Fibroblast of skin of scalp (primary cell): ENCODE results near the gene USF1.
"Not testable (repeated sequence)": the region's sequence is repeated elsewhere in the genome, so short reads cannot be mapped to it uniquely, and the experiment has no call there.

ENCODE experiments used
- DNase-seq: peaks from one replicate; pipeline ENCODE4 v3.0.0-alpha.2; 2013

USF1 gene

DNA sequence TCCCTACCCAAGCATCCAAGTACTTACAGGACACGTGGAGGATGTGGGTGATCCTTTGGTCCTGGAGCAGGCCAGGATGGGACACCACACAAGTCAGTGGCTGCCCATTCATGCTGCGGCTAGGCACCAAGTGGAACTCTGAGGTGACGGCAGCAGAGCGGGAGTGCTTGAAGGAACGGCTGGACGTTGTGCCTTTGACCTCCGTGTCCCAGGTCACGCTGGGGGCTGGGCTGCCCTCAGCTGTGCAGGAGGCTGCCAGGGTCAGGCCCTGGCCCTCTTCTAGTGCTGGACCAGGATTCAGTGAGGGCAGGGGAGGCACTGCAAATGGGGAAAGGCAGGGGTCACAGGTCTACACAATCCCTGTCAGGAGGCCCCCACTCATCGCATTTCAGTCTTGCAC, 31.6 kb upstream of the USF1 start:
- DNase-seq, result no peak

DNA sequence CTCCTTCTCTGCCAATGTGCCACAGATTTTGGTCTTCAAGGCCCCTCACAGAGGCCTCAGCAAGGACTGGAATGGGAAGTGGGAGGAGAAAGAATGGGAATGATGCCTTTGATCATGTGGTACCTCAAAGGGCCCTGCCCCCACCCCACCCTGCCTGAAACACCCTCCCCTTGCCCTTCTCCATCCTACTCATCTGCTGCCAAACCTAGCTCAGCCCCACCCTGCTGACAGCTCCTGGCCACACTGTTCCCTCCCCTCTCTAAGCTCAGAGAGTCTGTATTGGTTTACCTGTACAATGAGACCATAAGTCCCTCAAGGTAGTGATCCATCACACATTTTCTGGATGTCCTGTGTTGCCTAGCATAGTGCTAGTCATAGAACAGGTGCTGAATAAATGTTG, 30.6 kb upstream of the USF1 start:
- no peak for DNase-seq

DNA sequence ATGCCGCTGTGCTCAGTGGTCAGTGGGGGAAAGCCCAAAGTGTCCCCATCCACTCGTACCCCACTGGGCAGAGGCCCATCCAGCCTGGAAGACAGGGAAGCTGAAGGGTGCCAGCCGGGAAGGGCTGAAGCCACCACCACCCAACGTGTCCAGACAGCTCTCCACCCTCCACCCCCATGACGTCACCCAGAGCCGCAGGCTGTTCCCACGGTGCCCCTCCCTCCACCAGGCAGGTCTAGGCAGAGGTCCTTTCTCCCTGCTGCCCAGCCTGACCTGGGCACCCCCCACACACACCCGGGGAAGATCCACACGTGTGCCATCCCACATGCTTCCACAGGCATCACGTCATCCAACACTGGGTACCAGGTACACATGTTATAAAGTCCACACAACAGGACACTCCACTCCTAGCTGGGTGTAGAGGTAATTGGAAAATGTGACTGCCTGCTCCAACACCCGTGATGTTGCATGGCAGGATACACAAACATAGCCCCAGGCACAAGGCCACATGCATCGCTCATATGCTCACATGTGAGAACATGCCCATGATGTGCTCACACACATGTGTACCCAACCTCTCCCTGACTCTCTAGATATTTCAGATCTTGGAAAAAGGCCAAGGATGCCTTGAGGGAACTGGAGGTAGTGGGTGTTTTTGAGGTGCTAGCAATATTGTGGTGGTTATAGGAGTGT, 29.0 kb upstream of the USF1 start:
- no peak for DNase-seq

DNA sequence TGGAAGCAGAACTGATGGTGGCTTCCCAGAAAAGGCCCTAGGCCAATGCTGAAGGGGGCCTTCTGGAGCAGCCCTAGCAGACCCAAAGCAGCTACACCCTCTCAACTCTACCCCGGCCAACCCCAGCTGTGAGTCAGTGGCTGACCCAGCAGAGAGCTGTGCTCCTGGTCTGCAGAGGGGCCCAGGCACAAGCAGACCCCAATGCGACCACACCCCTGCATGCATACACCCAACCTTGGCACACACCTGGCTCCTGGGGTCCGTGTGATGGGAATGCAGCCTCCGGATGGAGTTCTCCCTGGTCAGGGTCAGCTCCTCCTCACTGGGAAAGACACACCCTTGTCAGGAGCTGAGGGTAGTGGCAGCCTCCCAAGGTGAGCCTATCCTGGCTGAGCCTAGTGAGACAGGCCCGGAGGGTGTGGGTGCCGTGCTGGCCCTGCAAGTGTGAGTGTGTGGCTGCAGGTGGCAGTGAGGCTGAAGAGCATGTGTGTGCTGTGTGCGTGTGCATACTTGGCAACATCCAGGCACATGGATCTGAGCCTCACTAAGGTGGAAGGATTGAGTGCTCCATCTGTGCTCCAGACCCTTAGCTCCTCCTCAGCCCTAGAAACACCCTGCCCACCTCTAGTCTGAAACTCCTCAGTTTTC, 27.8 kb upstream of the USF1 start:
- DNase-seq, result no peak

DNA sequence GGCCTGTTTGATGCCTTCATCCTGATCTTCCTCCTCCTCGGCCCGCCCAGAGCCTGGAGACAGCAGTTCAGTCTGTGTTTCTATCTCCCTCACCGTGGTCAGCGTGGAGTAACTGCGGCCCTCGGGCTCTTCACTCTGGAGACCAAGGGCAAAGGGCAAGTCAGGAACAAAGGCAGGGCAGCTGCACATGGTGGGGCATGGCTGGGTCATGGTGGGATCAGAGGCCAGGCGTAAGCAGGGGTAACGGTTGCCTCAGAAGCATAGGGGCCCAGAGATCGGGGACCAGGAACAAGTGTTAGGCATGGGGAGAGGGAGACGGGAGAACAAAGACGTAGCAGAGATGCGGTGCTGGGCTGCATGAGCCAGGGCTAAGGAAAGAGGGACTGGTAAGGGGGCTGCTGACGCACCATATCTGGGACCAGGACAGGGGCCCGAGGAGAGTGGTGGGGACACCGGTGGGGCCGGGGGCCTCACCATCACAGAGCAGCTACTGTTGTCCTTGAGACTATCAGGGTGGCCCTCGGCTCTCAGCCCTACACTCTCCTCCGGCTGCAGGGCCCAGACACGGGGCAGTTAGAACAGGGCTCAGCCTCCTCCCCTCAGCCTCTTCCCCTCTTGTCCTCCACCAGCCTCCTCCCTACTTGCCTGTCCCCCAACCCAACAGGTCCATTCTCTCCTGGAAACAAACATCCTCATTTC, 27.1 kb upstream of the USF1 start:
- DNase-seq, result no peak

DNA sequence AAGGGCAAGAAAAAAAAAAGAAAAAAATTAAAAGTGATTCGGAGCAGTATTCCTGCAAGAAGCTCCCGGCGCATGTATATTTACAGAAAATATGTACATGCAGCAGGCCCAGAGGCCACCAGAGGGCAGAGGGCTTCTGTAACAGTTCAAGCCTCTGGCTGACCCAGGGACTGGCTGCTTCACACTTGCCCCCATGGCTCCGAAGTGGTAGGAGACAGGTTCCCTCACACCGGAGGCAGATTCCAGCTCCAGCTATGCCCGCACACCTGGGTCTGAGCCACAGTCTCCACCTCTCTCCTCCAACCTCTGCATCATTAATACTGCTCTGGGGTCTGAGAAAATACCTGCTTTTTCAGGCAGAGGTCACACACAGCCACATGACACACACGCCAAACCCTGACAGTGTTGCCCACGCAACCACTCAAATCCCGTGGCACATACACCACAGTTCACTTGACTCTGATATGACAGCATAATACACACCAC, 26.2 kb upstream of the USF1 start:
- peak; percentile 60 for DNase-seq

DNA sequence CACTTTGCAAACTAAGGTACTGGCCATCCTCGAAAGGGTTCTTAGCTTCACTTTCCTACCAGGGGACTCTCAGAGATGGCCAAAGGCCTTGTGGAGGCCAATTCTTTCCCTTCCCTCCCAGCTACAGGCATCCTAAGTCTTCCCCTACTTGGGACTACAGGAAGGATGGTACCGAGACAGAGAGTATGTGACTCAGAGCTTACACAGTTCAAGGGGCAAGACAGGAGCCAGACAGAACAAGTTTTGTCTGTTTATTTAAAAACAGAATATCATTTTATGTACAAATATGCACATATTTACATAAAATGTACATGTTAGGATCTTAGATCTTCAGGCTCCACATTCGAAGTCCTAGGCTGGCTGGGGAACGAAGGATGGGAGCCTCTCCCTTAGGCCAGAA, 25.0 kb upstream of the USF1 start:
- DNase-seq, result no peak

DNA sequence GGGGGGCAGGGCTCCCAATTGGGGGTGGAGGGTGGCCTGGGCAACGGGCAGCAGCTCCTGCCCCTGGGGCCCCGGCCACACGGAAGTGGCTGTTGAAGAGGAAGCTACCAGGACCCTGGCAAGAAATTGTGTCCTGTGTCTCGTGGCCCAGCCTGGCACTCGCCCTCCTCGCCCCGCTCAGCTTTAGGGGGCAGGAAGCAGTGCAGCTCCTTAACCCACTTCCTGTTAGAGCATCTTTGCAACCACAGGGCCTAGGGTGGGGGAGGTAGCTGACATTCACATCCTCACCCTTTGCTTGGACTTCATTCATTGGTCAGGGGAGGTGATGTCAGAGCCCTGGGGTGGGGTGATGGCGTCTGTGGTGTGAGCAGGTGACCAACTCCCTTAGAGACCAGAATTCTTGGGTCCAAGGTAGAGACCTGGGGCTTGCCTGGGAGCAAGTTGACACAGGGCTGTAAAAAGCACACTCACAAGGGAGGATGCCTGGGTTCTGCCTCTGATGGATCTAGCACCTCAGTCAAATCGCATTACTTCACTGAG, 24.0 kb upstream of the USF1 start, which contains the start of gene ARHGAP30:
ARHGAP30 (minus strand) TSS at position 161 of the 540 bp plus-strand sequence. CDS start 267 bp downstream, outside the sequence.
- no peak for DNase-seq

DNA sequence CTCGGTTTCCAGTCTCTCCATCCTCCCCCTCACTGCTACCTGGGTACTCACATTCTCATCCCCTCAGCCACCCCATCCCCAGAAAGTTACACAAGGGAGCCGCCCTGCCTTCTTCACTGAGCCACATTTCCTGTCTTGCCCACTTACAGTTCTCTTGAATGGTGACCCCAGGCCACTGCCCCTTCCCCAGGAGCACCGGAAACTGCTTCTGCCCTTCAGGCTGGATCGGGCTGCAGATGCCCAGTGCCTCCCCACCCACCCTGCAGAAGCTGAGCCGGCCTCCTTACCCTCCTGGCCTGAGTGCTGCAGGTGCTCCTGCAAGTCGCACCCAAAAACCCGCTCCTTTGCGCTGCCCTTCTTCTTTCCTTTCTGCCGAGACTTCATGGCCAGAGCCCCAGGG, 23.5 kb upstream of the USF1 start:
- no peak for DNase-seq

DNA sequence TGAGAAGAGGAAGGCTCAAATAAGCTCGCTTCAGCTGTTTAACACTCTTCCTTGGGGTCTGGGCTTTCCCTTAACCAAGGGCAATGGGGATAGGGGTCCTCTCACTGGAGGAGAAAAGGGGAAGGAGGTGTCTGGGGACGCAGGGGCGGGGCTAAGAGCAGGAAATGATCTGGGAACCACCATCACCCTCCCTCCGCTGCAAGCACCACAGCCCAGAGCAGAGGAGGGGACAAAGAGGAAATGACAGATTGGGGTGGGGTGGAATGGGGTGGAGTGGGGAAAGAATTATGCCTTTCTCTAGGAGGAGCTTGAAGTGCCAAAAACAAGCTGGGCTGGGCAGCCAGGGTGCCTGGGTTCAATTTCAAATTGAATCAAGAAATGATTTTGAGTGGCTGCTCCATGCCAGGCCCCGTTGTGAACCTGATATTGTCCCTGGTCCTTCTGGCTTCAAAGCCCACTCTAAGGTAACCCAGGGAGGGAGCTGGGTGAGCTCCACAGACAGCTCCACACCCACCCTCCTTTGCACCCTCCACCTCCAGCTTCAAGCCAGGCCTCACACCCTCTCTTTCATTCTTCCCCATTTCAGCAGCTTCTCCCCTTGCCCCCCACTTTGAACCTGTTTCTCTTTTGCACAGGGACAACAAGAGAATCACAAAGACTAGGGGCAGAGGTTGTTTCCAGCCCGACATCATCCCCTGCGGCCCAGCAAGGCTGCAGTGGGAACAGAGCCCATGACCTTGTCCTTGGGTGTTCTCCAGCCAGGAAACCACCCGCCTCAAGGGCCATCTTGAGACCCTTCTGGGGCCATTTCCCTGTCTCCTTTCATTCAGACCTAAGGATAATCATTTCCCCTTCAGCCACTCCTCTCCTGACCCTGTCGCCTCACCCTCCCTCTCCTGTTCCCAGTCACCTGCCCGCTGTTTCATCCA, 22.8 kb upstream of the USF1 start:
- DNase-seq, result peak; percentile 20

DNA sequence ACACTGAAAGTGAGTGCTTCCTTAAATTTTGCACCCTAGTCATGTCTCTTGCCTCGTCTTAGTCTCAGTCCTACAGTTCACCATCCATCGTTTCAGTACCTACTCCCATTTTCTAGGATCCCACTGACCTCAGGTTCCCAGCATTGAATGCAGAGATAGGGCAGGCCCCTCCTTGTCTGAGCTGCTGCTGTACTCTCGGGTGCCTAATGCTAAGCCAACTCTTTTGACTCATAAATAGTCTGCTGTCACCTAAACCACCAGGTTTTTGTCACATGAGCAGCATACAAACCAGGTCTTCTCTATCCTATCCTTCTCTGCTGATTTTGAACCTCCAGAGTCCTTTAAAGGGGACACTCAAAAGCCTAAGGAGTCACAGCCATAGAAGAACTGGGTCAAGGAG, 20.9 kb upstream of the USF1 start:
- no peak for DNase-seq

DNA sequence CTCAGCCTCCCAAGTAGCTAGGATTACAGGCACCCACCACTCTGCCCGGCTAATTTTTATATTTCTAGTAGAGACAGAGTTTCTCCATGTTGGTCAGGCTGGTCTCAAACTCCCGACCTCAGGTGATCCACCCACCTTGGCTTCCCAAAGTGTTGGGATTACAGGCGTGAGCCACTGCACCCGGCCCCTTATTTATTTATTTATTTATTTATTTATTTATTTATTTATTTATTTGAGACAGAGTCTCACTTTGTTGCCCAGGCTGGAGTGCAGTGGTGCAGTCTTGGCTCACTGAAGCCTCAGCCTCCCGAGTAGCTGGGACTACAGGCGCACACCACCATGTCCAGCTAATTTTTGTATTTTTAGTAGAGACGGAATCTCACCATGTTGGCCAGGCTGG, 19.9 kb upstream of the USF1 start:
- DNase-seq, result not testable (repeated sequence)

DNA sequence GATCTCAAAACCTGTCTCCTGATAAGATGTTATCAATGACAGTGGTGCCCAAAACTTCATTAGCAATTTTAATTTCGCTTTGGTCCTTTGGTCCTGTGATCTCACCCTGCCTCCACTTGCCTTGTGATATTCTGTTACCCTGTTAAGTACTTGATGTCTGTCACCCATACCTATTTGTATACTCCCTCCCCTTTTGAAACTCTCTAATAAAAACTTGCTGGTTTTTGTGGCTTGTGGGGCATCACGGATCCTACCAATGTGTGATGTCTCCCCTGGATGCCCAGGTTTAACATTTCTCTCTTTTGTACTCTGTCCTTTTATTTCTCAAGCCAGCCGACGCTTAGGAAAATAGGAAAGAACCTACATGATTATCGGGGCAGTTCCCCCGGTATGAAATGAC, 18.2 kb upstream of the USF1 start:
- not testable (repeated sequence) for DNase-seq

DNA sequence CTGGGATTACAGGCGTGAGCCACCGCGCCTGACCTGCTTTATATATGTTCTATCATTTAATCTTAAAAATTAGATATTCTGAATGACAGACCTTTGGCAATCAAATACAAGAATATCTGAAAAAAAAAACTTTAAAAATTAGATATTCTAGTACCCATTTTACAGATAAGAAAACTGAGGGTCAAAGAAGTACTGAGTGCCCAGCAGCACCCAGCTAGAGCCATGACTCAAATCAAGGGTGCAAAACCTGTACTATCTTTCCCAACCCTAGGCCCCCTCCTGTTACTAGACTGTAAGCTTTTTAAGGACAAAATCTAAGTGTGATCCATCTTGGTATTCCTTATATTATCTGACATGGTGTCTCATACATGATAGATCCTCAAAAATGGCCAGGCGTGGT, 15.6 kb upstream of the USF1 start:
- DNase-seq, result no peak

DNA sequence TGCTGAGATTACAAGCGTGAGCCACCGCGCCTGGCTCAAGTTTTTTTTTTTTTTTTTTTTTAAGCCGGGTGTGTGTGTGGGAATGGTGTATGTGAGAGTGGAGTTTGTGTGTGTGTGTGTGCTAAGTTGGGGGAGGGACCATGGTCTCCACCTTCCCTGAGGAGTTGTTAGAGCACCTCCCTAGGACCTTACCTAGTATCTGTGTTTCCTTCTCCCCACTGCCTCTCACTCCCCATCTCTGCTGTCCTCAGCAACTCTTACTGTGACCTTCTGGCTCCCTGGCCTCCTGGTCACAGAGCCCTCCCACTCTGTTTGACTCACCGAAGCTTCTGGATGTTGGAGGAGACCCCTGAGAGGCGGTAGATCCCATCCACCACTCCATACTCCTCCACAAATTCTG, 13.5 kb upstream of the USF1 start:
- no peak for DNase-seq

DNA sequence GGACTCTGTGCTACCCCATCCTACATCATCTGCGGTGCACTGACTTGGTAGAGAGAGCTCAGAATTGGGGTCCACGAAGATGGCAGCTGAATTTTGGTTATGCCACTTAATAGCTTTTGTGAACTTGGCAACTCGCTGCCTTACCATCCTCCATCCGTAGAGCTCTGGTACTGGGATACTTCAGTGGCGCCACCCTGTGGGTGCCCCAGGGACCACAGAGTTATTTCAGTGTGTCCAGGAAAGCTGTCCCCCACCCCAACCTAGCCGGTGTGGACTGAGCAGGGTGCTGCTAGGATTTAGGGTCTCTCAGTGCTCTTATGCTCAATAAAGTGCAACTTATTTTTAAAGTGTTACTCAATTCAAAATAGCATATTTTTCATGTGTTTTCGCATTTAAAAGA, 9.0 kb upstream of the USF1 start:
- no peak for DNase-seq

DNA sequence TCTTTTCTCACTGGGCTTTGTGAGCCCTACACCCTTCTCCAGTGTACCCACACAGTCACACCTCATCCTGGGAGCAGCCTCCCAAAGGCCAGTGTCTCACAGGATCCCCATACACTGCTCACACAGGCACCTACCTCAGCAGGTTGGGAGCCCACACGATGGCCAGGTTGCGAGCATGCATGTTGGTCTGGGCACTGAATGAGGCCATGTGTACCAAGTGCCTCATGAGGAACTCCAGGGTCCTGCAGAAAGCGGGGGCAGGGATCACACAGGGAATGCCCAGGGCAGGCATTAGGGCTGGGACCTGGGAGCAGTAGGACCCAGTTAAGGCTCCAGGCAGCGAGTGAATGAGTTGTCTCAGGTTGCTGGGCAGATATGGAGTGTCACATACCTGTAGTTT, 8.5 kb upstream of the USF1 start:
- no peak for DNase-seq

DNA sequence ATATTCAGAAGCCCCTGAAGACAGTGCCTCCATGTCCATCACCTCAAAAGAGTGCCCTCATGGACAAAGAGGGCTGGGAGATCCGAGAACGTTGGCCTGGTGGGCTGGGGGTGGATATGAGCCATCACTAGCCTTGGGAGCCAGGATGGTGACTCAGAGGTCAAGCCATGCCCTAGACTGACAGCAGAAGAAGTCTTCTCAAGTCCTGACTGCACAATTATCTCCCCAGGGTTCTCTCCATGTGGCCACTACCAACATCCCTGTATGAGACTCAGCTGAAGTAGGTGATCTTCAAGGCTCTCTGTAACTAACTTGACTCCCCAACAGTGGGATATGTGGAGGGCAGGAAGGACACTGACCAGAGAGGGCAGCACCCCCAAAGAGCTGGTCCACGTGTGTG, 7.1 kb upstream of the USF1 start:
- no peak for DNase-seq

DNA sequence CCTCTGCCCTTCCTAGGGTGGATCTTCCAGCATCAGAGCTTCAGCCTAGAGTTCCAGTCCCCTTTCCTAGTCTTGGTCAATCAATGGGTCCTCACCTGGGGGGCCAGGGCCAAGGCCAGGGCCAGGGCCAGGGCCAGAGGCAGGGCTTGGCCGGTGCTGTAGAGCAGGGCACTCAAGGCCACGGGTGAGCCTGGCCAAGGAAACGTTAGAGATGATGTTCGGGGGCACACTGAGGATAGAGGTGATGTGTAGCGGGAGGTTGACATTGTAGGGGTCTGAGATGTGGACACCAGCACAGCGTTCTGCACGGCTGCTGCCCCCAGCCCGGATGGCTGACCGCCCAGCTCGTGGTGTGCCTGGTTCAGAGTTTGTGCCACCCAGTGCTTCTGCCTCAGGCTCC, 5.4 kb upstream of the USF1 start:
- DNase-seq, result no peak

DNA sequence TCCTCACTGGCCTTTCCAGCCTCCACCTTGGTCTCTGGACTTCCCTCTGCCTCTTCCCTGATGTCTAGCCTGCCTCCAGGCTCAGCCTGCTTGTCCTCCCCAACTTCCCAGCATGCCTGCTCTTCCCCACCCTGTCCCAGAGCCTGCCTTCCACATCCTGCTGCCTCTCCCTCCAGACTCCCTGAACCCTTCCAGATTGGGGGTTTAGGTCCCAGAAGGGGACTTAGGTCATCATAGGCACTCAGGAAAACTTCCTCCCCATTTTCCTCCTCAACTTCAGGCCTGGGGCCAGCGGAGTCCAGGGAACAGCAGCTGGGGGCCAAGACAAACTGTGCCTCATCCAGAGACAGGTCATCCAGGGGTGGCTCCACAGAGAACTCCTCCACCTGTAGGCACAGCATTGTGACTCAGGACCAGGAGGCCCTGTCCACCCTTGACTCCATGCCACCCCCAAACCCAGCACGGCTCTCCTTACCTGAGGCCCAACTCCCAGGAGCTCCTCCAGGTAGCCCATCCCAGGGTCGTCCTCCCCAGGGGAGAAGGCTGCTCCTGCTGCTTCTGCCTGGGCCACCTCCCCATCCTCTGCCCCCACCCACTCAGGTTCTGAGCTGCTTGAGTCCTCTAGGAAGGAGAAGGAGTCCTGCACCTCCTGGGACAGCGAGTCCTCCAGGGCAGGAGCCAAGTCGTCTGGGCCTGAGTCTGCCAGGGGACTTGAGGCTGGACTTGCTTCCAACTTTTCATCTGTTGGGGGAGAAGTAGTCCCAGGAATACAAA, 3.4 kb upstream of the USF1 start:
- no peak for DNase-seq
